Activated CD4-positive, alpha-beta T cell treated with anti-CD3 and anti-CD28 coated beads for 24 hours (primary cell): ENCODE measurements around the gene USP32.
"Not testable (repeated sequence)": the region's sequence is repeated elsewhere in the genome, so short reads cannot be mapped to it uniquely, and the experiment has no call there.

Experiments
- DNase-seq, 2 donors: peaks; one replicate each; pipeline ENCODE4 v3.0.0-alpha.2; 2020; ENCODE audit warnings: low read depth in 2 of 2

USP32 gene

GRCh38 chr17:60230358-60230757 lies 161.6 kb downstream of the USP32 start:
- no peak for DNase-seq

GRCh38 chr17:60229188-60229802 lies 162.6 kb downstream of the USP32 start:
- DNase-seq: no peak

- not testable (repeated sequence) for DNase-seq
Measured at GRCh38 chr17:60227276-60227675, 164.7 kb downstream of the USP32 start.

- DNase-seq: no peak
Measured at GRCh38 chr17:60224064-60224463, 167.9 kb downstream of the USP32 start.

GRCh38 chr17:60223456-60223855 lies 168.5 kb downstream of the USP32 start:
- no peak for DNase-seq

GRCh38 chr17:60218774-60219173 lies 173.2 kb downstream of the USP32 start:
- DNase-seq: not testable (repeated sequence)

GRCh38 chr17:60215895-60216294 lies 176.0 kb downstream of the USP32 start:
- not testable (repeated sequence) for DNase-seq

GRCh38 chr17:60211282-60211681 lies 180.7 kb downstream of the USP32 start:
- DNase-seq: not testable (repeated sequence)

GRCh38 chr17:60208302-60208701 lies 183.6 kb downstream of the USP32 start:
- DNase-seq: not testable (repeated sequence)

GRCh38 chr17:60205782-60206181 lies 186.2 kb downstream of the USP32 start:
- DNase-seq: not testable (repeated sequence)

- DNase-seq: not testable (repeated sequence)
Measured at GRCh38 chr17:60198630-60199029, 193.3 kb downstream of the USP32 start.

- DNase-seq: not testable (repeated sequence)
Measured at GRCh38 chr17:60194141-60194540, 197.8 kb downstream of the USP32 start.

GRCh38 chr17:60193482-60193881 lies 198.5 kb downstream of the USP32 start:
- no peak for DNase-seq

- DNase-seq: not testable (repeated sequence)
Measured at GRCh38 chr17:60193032-60193431, 198.9 kb downstream of the USP32 start.

- DNase-seq: not testable (repeated sequence)
Measured at GRCh38 chr17:60190032-60190431, 201.9 kb downstream of the USP32 start.

GRCh38 chr17:60188759-60189158 lies 203.2 kb downstream of the USP32 start:
- DNase-seq: no peak

- DNase-seq: not testable (repeated sequence)
Measured at GRCh38 chr17:60186846-60187745, 204.8 kb downstream of the USP32 start.

- not testable (repeated sequence) for DNase-seq
Measured at GRCh38 chr17:60186372-60186771, 205.6 kb downstream of the USP32 start.

GRCh38 chr17:60180380-60180779 lies 211.6 kb downstream of the USP32 start:
- DNase-seq: not testable (repeated sequence)

- DNase-seq: not testable (repeated sequence)
Measured at GRCh38 chr17:60178180-60178579, 213.8 kb downstream of the USP32 start.

- DNase-seq: not testable (repeated sequence)
Measured at GRCh38 chr17:60176763-60177162, 215.2 kb downstream of the USP32 start.

- DNase-seq: not testable (repeated sequence)
Measured at GRCh38 chr17:60174767-60175166, 217.2 kb downstream of the USP32 start.

GRCh38 chr17:60174035-60174434 lies 217.9 kb downstream of the USP32 start:
- DNase-seq: no peak
